Right atrium auricular region (tissue), 2 donors: ENCODE results near the gene USP4. TPM values are rescaled to one million over a fixed set of nuclear protein-coding genes. Genes with fewer than 3 reads are reported as not detected.

Experiments used
- DNase-seq: peaks from one replicate; pipeline ENCODE4 v3.0.0-alpha.2; 2019; ENCODE audit warnings: low spot score
- H3K27ac ChIP-seq, 2 donors: fragments of 200-600 bp; sonication (generic); 1 replicate in 1 of 2; 2 replicates in 1 of 2; pipeline ENCODE4 v1.5.1; 2016 to 2019
- H3K27me3 ChIP-seq, 2 donors: fragments of 200-600 bp; sonication (generic); one replicate each; pipeline versions ENCODE4 v1.5.1 to v1.6.0; 2017 to 2019
- H3K36me3 ChIP-seq: fragments of 200-600 bp; sonication (generic); one replicate; pipeline ENCODE4 v1.5.1; 2016
- H3K4me1 ChIP-seq, 2 donors: fragments of 200-600 bp; sonication (generic); one replicate each; pipeline versions ENCODE4 v1.5.1 to v1.6.0; 2017 to 2019
- H3K4me3 ChIP-seq, 2 donors: fragments of 200-600 bp; sonication (generic); 1 replicate in 1 of 2; 2 replicates in 1 of 2; pipeline ENCODE4 v1.5.1; 2017 to 2019; ENCODE audit warnings: mild to moderate bottlenecking in 1 of 2, moderate library complexity in 1 of 2
- H3K9me3 ChIP-seq, 2 donors: fragments of 200-600 bp; sonication (generic); one replicate each; pipeline ENCODE4 v1.5.1; 2019
- CTCF ChIP-seq, 2 donors: fragments of 200-600 bp; sonication (generic); IDR thresholded peaks; one replicate each; pipeline ENCODE4 v1.5.1; 2019; ENCODE audit warnings: antibody characterized with exemption in 2 of 2
- total RNA-seq, 2 donors: library from RNA; depleted of rRNA; stranded (reverse); fragments of >200 nt; gene quantifications; one replicate each; pipeline ENCODE4 v1.1.0, GENCODE V29; 2016

USP4 gene
- total RNA-seq, 2 donors from 2014 or later = 9.8 to 13.5 TPM

- Histone ChIP-seq H3K27ac (no peak overlapping the region), H3K4me3 (no peak overlapping the region), H3K36me3 (peaks cover 79% of the 10 kb centered on the region), H3K27me3 (no peaks in the 10 kb centered on the region), H3K4me1 (peaks cover 0 to 17% of the 10 kb centered on the region in 2 donors), H3K9me3 (no peaks in the 10 kb centered on the region)
- no peak for DNase-seq
- no peak for TF ChIP-seq CTCF (IDR thresholded peaks at IDR 0.05)
These were observed 45.5 kb downstream of the USP4 start for GRCh38 chr3:49294343-49294742.

- H3K9me3 ChIP-seq = no peaks in the 10 kb centered on the region
These were observed 55.9 kb downstream of the USP4 start for GRCh38 chr3:49283997-49284396.

GRCh38 chr3:49279376-49279775 is 60.5 kb downstream of the USP4 start:
- no peaks in the 10 kb centered on the region for H3K27me3 ChIP-seq
- H3K36me3 ChIP-seq = peaks cover 31% of the 10 kb centered on the region
- H3K27ac ChIP-seq = peak overlapping the region; percentile 95 to 97
- no peak overlapping the region for H3K4me3 ChIP-seq
- H3K4me1 ChIP-seq = peaks cover 0 to 42% of the 10 kb centered on the region in 2 donors
- peak; percentile 63 for DNase-seq
- no peaks in the 10 kb centered on the region for H3K9me3 ChIP-seq
- no peak for TF ChIP-seq CTCF (IDR thresholded peaks at IDR 0.05)

More at GRCh38 chr3:49283997-49284396, 55.9 kb downstream of the USP4 start:
- no peak overlapping the region for H3K4me3 ChIP-seq
- DNase-seq = no peak
- no peak for TF ChIP-seq CTCF (IDR thresholded peaks at IDR 0.05)
- H3K36me3 ChIP-seq = peaks cover 77% of the 10 kb centered on the region
- no peak overlapping the region for H3K27ac ChIP-seq
- peaks cover 0 to 10% of the 10 kb centered on the region in 2 donors for H3K4me1 ChIP-seq
- no peaks in the 10 kb centered on the region for H3K27me3 ChIP-seq

- Histone ChIP-seq H3K4me3 (no peak overlapping the region), H3K4me1 (peaks cover 0 to 42% of the 10 kb centered on the region in 2 donors), H3K36me3 (peaks cover 23% of the 10 kb centered on the region), H3K27me3 (no peaks in the 10 kb centered on the region), H3K27ac (peak overlapping the region; percentile 95 to 97), H3K9me3 (no peaks in the 10 kb centered on the region)
- DNase-seq = no peak
- no peak for TF ChIP-seq CTCF (IDR thresholded peaks at IDR 0.05)
These were observed 61.3 kb downstream of the USP4 start for GRCh38 chr3:49278548-49278947.

GRCh38 chr3:49277383-49277775 is 62.5 kb downstream of the USP4 start:
- Histone ChIP-seq H3K27ac (peak overlapping the region; percentile 95 to 97), H3K27me3 (no peaks in the 10 kb centered on the region), H3K36me3 (peaks cover 14% of the 10 kb centered on the region), H3K9me3 (no peaks in the 10 kb centered on the region), H3K4me3 (peak overlapping the region; percentile 34 to 53), H3K4me1 (peaks cover 0 to 42% of the 10 kb centered on the region in 2 donors)
- DNase-seq = no peak
- TF ChIP-seq CTCF (IDR thresholded peaks at IDR 0.05) = no peak
